Breast epithelium (tissue), 3 donors: ENCODE measurements around the gene TBC1D32.

Experiments
- POLR2A ChIP-seq: fragments of 450-650 bp; IDR thresholded peaks from one replicate; pipeline ENCODE4 v1.6.1; 2016; ENCODE audit warnings: antibody characterized with exemption, mild to moderate bottlenecking, moderate library complexity
- TF ChIP-seq, protein P1 (sequence below), 3 donors: fragments of 450-650 bp; IDR thresholded peaks; one replicate each; pipeline ENCODE4 v1.5.1; 2016 to 2017; ENCODE audit warnings: antibody characterized with exemption in 3 of 3, mild to moderate bottlenecking in 3 of 3, moderate library complexity in 3 of 3

DNA sequence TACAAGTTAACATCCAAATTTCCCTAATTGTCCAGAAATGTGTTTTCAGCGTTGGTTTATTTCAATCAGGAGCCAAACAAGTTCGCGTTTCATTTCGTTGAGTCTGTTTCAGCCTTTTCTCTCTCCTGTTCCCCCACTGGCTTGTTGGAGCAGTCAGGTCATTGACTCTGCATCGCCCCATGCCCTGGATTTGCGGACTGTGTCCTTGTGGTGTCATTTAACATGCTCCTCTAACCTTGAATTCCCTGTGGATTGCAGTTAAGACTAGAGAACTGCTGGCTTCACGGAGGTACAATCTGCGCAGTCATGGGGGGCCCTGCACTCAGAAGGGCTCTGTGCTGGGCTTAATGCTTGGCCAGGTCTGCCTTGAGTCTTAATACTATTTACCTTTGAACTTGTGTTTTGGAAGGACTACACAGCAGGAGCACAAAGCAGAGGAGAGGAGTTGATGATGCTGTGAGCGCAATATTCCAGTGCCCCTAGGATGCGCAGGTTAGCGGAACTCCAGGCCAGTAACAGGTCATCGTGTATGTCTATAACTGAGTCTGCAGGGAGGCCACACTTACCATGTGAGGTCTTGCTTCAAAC, 5.5 kb upstream of the TBC1D32 start:
- no peak for TF ChIP-seq POLR2A
- TF ChIP-seq, protein P1, sequence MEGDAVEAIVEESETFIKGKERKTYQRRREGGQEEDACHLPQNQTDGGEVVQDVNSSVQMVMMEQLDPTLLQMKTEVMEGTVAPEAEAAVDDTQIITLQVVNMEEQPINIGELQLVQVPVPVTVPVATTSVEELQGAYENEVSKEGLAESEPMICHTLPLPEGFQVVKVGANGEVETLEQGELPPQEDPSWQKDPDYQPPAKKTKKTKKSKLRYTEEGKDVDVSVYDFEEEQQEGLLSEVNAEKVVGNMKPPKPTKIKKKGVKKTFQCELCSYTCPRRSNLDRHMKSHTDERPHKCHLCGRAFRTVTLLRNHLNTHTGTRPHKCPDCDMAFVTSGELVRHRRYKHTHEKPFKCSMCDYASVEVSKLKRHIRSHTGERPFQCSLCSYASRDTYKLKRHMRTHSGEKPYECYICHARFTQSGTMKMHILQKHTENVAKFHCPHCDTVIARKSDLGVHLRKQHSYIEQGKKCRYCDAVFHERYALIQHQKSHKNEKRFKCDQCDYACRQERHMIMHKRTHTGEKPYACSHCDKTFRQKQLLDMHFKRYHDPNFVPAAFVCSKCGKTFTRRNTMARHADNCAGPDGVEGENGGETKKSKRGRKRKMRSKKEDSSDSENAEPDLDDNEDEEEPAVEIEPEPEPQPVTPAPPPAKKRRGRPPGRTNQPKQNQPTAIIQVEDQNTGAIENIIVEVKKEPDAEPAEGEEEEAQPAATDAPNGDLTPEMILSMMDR (IDR thresholded peaks at IDR 0.05), result no peak
